HepG2 (cell line): ENCODE results near the gene OTOP2. TPM values are rescaled to one million over a fixed set of nuclear protein-coding genes. Genes with fewer than 3 reads are reported as not detected.

Experiments used
- ATAC-seq: fragments of 200-7000 bp; cut with Tn5 transposase; 3 replicates; pipeline ENCODE4 v1.9.1; 2020; ENCODE audit warnings: mild to moderate bottlenecking, moderate library complexity
- BruUV-seq: library from RNA; stranded (reverse); fragments of 400-500 nt; replicated peaks from 2 replicates; lab custom pipeline; 2021; lab: Mats Ljungman, UMichigan
- CTCF ChIA-PET: fragments of 300-600 bp; formaldehyde crosslinking; extraction: SDS; loops from one replicate; lab custom pipeline; 2021; ENCODE audit warnings: low total read pairs, inconsistent platforms, low intra/inter-chr PET ratio; lab: Yijun Ruan, JAX
- POLR2A ChIA-PET: fragments of 350-600 bp; sonication (Branson Sonifier 250); formaldehyde crosslinking; loops from one replicate; lab custom pipeline; 2020; ENCODE audit warnings: antibody characterized with exemption, inconsistent platforms; lab: Yijun Ruan, JAX
- DNase-seq: peaks from one replicate; pipeline ENCODE4 v3.0.0-alpha.2; 2015; ENCODE audit warnings: low spot score
- FAIRE-seq: peaks from 3 replicates; lab custom pipeline; 2011; peaks lifted over from hg19 to GRCh38; lab: Jason Lieb, UNC
- H2AFZ ChIP-seq: one replicate; pipeline ENCODE4 v1.6.1; 2011; ENCODE audit warnings: low read length, inconsistent platforms
- H3K27ac ChIP-seq: fragments of 300-600 bp; 3 replicates; pipeline ENCODE4 v1.8.0; 2011; ENCODE audit warnings: mixed run types, mild to moderate bottlenecking, mixed read lengths, low read length, inconsistent platforms; ENCODE audit not compliant: insufficient read depth; ENCODE audit errors: extremely low read length
- H3K27me3 ChIP-seq, 2 experiments: fragments of 200-600 bp in 1 of 2; 2 replicates in 1 of 2; 3 replicates in 1 of 2; pipeline versions ENCODE4 v1.6.0 to v1.8.0; 2011; ENCODE audit warnings: low read length in 2 of 2, mild to moderate bottlenecking in 2 of 2, moderate library complexity in 2 of 2, inconsistent platforms in 1 of 2; ENCODE audit not compliant: insufficient read depth in 2 of 2, control insufficient read depth in 1 of 2
- H3K36me3 ChIP-seq, 2 experiments: fragments of 200-600 bp in 1 of 2; replicated peaks in 1 of 2; 2 replicates in 1 of 2; 3 replicates in 1 of 2; pipeline versions ENCODE4 v1.5.1 to v1.8.0; 2011; ENCODE audit warnings: low read length in 2 of 2, inconsistent platforms in 1 of 2; ENCODE audit not compliant: insufficient read depth in 2 of 2, control insufficient read depth in 1 of 2
- H3K4me1 ChIP-seq: 2 replicates; pipeline ENCODE4 v1.5.1; 2012; ENCODE audit warnings: low read length, inconsistent platforms; ENCODE audit not compliant: insufficient read depth
- H3K4me2 ChIP-seq: 2 replicates; pipeline ENCODE4 v1.6.0; 2011; ENCODE audit warnings: low read depth, low read length, inconsistent platforms
- H3K4me3 ChIP-seq, 3 experiments: fragments of 200-600 bp in 1 of 3; sonication (generic), shearing (Covaris generic) in 1 of 3; replicated peaks in 1 of 3; 2 replicates each; pipeline ENCODE4 v1.5.1; 2011 to 2016; ENCODE audit warnings: low read length in 3 of 3, inconsistent platforms in 2 of 3, low read depth in 2 of 3, mild to moderate bottlenecking in 2 of 3, control low read depth in 1 of 3, mixed read lengths in 1 of 3; ENCODE audit not compliant: insufficient read depth in 1 of 3
- H3K79me2 ChIP-seq: one replicate; pipeline ENCODE4 v1.6.1; 2011; ENCODE audit warnings: low read length, inconsistent platforms; ENCODE audit not compliant: insufficient read depth
- H3K9ac ChIP-seq: 2 replicates; pipeline ENCODE4 v1.6.0; 2011; ENCODE audit warnings: mild to moderate bottlenecking, low read depth, low read length, inconsistent platforms; ENCODE audit not compliant: insufficient read depth
- H3K9me3 ChIP-seq: 2 replicates; pipeline ENCODE4 v1.5.1; 2012; ENCODE audit warnings: mild to moderate bottlenecking, low read length
- H4K20me1 ChIP-seq: 2 replicates; pipeline ENCODE4 v1.6.0; 2011; ENCODE audit warnings: inconsistent platforms, mild to moderate bottlenecking, low read length, moderate library complexity; ENCODE audit not compliant: insufficient read depth
- HOXA7 ChIP-seq: sonication (generic); formaldehyde crosslinking; IDR thresholded peaks from 2 replicates; pipeline ENCODE4 v1.8.1; 2022; ENCODE audit warnings: mild to moderate bottlenecking, missing genetic modification reagents, moderate library complexity
- SATB2 ChIP-seq: sonication (generic); formaldehyde crosslinking; IDR thresholded peaks from 2 replicates; pipeline ENCODE4 v1.5.0; 2020; ENCODE audit warnings: missing genetic modification reagents
- SMAD9 ChIP-seq: sonication (generic); formaldehyde crosslinking; IDR thresholded peaks from 2 replicates; pipeline ENCODE4 v1.5.1; 2020; ENCODE audit warnings: mild to moderate bottlenecking, missing genetic modification reagents
- SP2 ChIP-seq: sonication (generic); formaldehyde crosslinking; IDR thresholded peaks from 2 replicates; pipeline ENCODE4 v1.5.1; 2020; ENCODE audit warnings: mild to moderate bottlenecking, missing genetic modification reagents
- SPEN ChIP-seq: sonication (generic); formaldehyde crosslinking; IDR thresholded peaks from 2 replicates; pipeline ENCODE4 v1.5.1; 2020; ENCODE audit warnings: low read depth, mild to moderate bottlenecking, missing genetic modification reagents
- TCF7 ChIP-seq: sonication (generic); IDR thresholded peaks from 2 replicates; pipeline ENCODE4 v1.6.1; 2016; ENCODE audit warnings: antibody characterized with exemption, low read depth
- U2AF2 ChIP-seq: fragments of 200-400 bp; formaldehyde crosslinking; IDR thresholded peaks from 2 replicates; pipeline ENCODE4 v1.6.1; 2017; ENCODE audit warnings: low read depth, mild to moderate bottlenecking, low read length
- ZNF335 ChIP-seq: sonication (generic); formaldehyde crosslinking; IDR thresholded peaks from 2 replicates; pipeline ENCODE4 v1.4.0; 2020; ENCODE audit warnings: missing genetic modification reagents
- ZNF605 ChIP-seq: sonication (generic); formaldehyde crosslinking; IDR thresholded peaks from 2 replicates; pipeline ENCODE4 v1.8.0; 2022; ENCODE audit warnings: mild to moderate bottlenecking, missing genetic modification reagents
- WGBS: methylation state at CpG from one replicate; pipeline ENCODE4 v1.1.6; 2017; ENCODE audit warnings: low lambda C conversion rate; 5-methylcytosine and 5-hydroxymethylcytosine counted together
- in situ Hi-C: cut with HindIII; loops from 2 replicates; pipeline ENCODE4 v1.10.0; 2017; ENCODE audit warnings: low pct_unique_long_range_greater_than_20kb; ENCODE audit not compliant: extremely low pct_ligation_motif_present
- intact Hi-C: fragments of 100-400 bp; cut with micrococcal nuclease; formaldehyde crosslinking; loops from one replicate; pipeline ENCODE4 v1.10.0; 2022; ENCODE audit not compliant: unreplicated experiment
- polyA plus RNA-seq, 8 experiments: library from polyadenylated mRNA; depleted of rRNA in 3 of 8; stranded (reverse) in 7 of 8; unstranded in 1 of 8; fragments of >200 nt; fragmentation: Illumina TruSeq in 4 of 8; extraction: Trizol in 4 of 8; gene quantifications; 2 replicates each; pipeline versions ENCODE4 v1.2.1 to v1.2.3, GENCODE V29; 2011 to 2016; ENCODE audit warnings: low read depth in 4 of 8, missing spikeins in 1 of 8, mixed read lengths in 1 of 8; ENCODE audit not compliant: insufficient read depth in 1 of 8
- total RNA-seq, 5 experiments: library from RNA; depleted of rRNA; stranded (reverse); fragments of >200 nt; fragmentation: Illumina TruSeq; extraction: Trizol; gene quantifications; 2 replicates each; pipeline ENCODE4 v1.2.3, GENCODE V29; 2016; ENCODE audit warnings: low read depth in 1 of 5
- TF ChIP-seq, protein P1 (sequence below): sonication (generic); formaldehyde crosslinking; IDR thresholded peaks from 2 replicates; pipeline ENCODE4 v1.4.0; 2020; ENCODE audit warnings: mild to moderate bottlenecking, missing genetic modification reagents
- TF ChIP-seq, protein P2 (sequence below): fragments of 450-650 bp; IDR thresholded peaks from 2 replicates; pipeline ENCODE4 v1.6.1; 2017
- TF ChIP-seq, protein P3 (sequence below): sonication (generic); formaldehyde crosslinking; IDR thresholded peaks from 2 replicates; pipeline ENCODE4 v1.4.0; 2020; ENCODE audit warnings: missing genetic modification reagents

The OTOP2 gene
- total and polyA plus RNA-seq, 2 of the 13 experiments (the other 11 are each of a cell fraction or from before 2014, with no cell fraction given) = not detected

DNA sequence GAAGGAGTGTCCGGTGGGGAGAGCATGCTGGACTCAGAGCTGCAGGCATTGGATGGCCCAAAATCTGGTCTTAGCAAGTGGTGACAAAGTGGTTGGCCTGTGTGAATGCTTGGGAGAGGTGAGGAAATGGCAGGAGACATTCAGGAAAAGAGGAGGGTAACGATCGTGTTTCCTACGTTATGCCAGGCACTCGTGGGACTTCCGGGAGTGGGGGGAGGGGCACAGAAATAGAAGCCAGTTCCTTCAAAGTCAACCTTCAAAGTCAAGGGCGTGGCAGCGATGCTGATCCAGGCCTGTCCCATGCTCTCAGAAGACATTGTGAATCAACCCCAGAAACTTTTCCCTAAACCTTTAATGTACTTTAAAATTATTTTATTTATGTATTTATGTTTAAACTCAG, 15.5 kb downstream of the OTOP2 start:
- Histone ChIP-seq H4K20me1 (no peaks in the 10 kb centered on the region), H3K27me3 (peaks cover 25 to 88% of the 10 kb centered on the region in 2 experiments), H3K4me1 (no peaks in the 10 kb centered on the region), H3K79me2 (no peaks in the 10 kb centered on the region), H2AFZ (no peak overlapping the region), H3K36me3 (no peaks in the 10 kb centered on the region), H3K4me2 (no peak overlapping the region), H3K4me3 (no peak overlapping the region), H3K27ac (no peak overlapping the region), H3K9ac (no peak overlapping the region), H3K9me3 (no peaks in the 10 kb centered on the region)
- POLR2A ChIA-PET = interaction anchor here (0.7 kb wide), 1 partner anchor 73 kb away, joined by 3 read pairs; no protein-coding TSS in a partner anchor
- ATAC-seq (no peak), FAIRE-seq (no peak), DNase-seq (no peak)
- in situ Hi-C loops (no loop called here), intact Hi-C loops (no loop called here)
- no TSS peak for BruUV-seq
- 16% methylated on average over 8 of the region's 8 CpGs for WGBS
- CTCF ChIA-PET = no interaction called here
- TF ChIP-seq SATB2 (CRISPR knock-in tag) (no peak), SP2 (no peak), HOXA7 (no peak), SMAD9 (CRISPR knock-in tag) (no peak), ZNF605 (no peak), ZNF335 (CRISPR knock-in tag) (no peak), U2AF2 (no peak), TCF7 (no peak), SPEN (CRISPR knock-in tag) (no peak)
- TF ChIP-seq, protein P1, sequence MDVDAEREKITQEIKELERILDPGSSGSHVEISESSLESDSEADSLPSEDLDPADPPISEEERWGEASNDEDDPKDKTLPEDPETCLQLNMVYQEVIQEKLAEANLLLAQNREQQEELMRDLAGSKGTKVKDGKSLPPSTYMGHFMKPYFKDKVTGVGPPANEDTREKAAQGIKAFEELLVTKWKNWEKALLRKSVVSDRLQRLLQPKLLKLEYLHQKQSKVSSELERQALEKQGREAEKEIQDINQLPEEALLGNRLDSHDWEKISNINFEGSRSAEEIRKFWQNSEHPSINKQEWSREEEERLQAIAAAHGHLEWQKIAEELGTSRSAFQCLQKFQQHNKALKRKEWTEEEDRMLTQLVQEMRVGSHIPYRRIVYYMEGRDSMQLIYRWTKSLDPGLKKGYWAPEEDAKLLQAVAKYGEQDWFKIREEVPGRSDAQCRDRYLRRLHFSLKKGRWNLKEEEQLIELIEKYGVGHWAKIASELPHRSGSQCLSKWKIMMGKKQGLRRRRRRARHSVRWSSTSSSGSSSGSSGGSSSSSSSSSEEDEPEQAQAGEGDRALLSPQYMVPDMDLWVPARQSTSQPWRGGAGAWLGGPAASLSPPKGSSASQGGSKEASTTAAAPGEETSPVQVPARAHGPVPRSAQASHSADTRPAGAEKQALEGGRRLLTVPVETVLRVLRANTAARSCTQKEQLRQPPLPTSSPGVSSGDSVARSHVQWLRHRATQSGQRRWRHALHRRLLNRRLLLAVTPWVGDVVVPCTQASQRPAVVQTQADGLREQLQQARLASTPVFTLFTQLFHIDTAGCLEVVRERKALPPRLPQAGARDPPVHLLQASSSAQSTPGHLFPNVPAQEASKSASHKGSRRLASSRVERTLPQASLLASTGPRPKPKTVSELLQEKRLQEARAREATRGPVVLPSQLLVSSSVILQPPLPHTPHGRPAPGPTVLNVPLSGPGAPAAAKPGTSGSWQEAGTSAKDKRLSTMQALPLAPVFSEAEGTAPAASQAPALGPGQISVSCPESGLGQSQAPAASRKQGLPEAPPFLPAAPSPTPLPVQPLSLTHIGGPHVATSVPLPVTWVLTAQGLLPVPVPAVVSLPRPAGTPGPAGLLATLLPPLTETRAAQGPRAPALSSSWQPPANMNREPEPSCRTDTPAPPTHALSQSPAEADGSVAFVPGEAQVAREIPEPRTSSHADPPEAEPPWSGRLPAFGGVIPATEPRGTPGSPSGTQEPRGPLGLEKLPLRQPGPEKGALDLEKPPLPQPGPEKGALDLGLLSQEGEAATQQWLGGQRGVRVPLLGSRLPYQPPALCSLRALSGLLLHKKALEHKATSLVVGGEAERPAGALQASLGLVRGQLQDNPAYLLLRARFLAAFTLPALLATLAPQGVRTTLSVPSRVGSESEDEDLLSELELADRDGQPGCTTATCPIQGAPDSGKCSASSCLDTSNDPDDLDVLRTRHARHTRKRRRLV (CRISPR knock-in tag) = no peak
- TF ChIP-seq, protein P2, sequence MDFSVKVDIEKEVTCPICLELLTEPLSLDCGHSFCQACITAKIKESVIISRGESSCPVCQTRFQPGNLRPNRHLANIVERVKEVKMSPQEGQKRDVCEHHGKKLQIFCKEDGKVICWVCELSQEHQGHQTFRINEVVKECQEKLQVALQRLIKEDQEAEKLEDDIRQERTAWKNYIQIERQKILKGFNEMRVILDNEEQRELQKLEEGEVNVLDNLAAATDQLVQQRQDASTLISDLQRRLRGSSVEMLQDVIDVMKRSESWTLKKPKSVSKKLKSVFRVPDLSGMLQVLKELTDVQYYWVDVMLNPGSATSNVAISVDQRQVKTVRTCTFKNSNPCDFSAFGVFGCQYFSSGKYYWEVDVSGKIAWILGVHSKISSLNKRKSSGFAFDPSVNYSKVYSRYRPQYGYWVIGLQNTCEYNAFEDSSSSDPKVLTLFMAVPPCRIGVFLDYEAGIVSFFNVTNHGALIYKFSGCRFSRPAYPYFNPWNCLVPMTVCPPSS = no peak
- TF ChIP-seq, protein P3, sequence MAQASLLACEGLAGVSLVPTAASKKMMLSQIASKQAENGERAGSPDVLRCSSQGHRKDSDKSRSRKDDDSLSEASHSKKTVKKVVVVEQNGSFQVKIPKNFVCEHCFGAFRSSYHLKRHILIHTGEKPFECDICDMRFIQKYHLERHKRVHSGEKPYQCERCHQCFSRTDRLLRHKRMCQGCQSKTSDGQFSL (CRISPR knock-in tag) = no peak
